ENCODE measurements around the gene ST3GAL3. TPM values are rescaled to one million over a fixed set of nuclear protein-coding genes. Genes with fewer than 3 reads are reported as not detected.

Gene ST3GAL3
- total RNA-seq, 3 donors from 2014 or later = 14.0 to 23.0 (median 19.7) TPM

GRCh38 chr1:43803646-43804045 is 96.3 kb downstream of the ST3GAL3 start:
- intact Hi-C loops (cut with DNase I; ENCODE audit: low total_unique reads) = no loop called here
- no peak overlapping the region for H3K4me3 ChIP-seq
- H3K36me3 ChIP-seq = no peaks in the 10 kb centered on the region
- no peak overlapping the region for H3K27ac ChIP-seq
- no peaks in the 10 kb centered on the region for H3K4me1 ChIP-seq
- no peak for TF ChIP-seq POLR2AphosphoS5 (IDR thresholded peaks at IDR 0.05)
- TF ChIP-seq POLR2A (IDR thresholded peaks at IDR 0.05) = no peak
- TF ChIP-seq CTCF (IDR thresholded peaks at IDR 0.05) = no peak
- no peaks in the 10 kb centered on the region for H3K27me3 ChIP-seq
- peaks cover 0 to under 1% of the 10 kb centered on the region in 2 donors for H3K9me3 ChIP-seq
- no peak for DNase-seq (ENCODE audit: low spot score in 2 of 2)

- no peaks in the 10 kb centered on the region for H3K36me3 ChIP-seq
- no peak for DNase-seq (ENCODE audit: low spot score in 2 of 2)
- peaks cover 0 to 5% of the 10 kb centered on the region in 2 donors for H3K9me3 ChIP-seq
- no peaks in the 10 kb centered on the region for H3K4me1 ChIP-seq
- TF ChIP-seq POLR2AphosphoS5 (IDR thresholded peaks at IDR 0.05) = no peak
- TF ChIP-seq POLR2A (IDR thresholded peaks at IDR 0.05) = no peak
- no peak for TF ChIP-seq CTCF (IDR thresholded peaks at IDR 0.05)
- no peaks in the 10 kb centered on the region for H3K27me3 ChIP-seq
- intact Hi-C loops (cut with DNase I; ENCODE audit: low total_unique reads) = no loop called here
- H3K4me3 ChIP-seq = no peak overlapping the region
- H3K27ac ChIP-seq = no peak overlapping the region
Measured at GRCh38 chr1:43804569-43804968, 97.2 kb downstream of the ST3GAL3 start.

GRCh38 chr1:43805340-43805739 is 98.0 kb downstream of the ST3GAL3 start:
- no peak for DNase-seq (ENCODE audit: low spot score in 2 of 2)
- Histone ChIP-seq H3K36me3 (no peaks in the 10 kb centered on the region), H3K9me3 (peaks cover 0 to 5% of the 10 kb centered on the region in 2 donors), H3K27ac (no peak overlapping the region), H3K4me1 (no peaks in the 10 kb centered on the region), H3K4me3 (no peak overlapping the region), H3K27me3 (no peaks in the 10 kb centered on the region)
- intact Hi-C loops (cut with DNase I; ENCODE audit: low total_unique reads) = no loop called here
- TF ChIP-seq POLR2AphosphoS5 (IDR thresholded peaks at IDR 0.05) (no peak), POLR2A (IDR thresholded peaks at IDR 0.05) (no peak), CTCF (IDR thresholded peaks at IDR 0.05) (no peak)

- TF ChIP-seq POLR2A (IDR thresholded peaks at IDR 0.05) (no peak), CTCF (IDR thresholded peaks at IDR 0.05) (no peak), POLR2AphosphoS5 (IDR thresholded peaks at IDR 0.05) (no peak)
- no peaks in the 10 kb centered on the region for H3K27me3 ChIP-seq
- H3K9me3 ChIP-seq = peaks cover 0 to 5% of the 10 kb centered on the region in 2 donors
- no peak for DNase-seq (ENCODE audit: low spot score in 2 of 2)
- no peak overlapping the region for H3K27ac ChIP-seq
- H3K4me1 ChIP-seq = no peaks in the 10 kb centered on the region
- intact Hi-C loops (cut with DNase I; ENCODE audit: low total_unique reads) = no loop called here
- no peaks in the 10 kb centered on the region for H3K36me3 ChIP-seq
- H3K4me3 ChIP-seq = no peak overlapping the region
Measured at GRCh38 chr1:43806183-43806582, 98.8 kb downstream of the ST3GAL3 start.

GRCh38 chr1:43809097-43809673 is 101.8 kb downstream of the ST3GAL3 start:
- TF ChIP-seq POLR2A (IDR thresholded peaks at IDR 0.05) (no peak), POLR2AphosphoS5 (IDR thresholded peaks at IDR 0.05) (no peak), CTCF (IDR thresholded peaks at IDR 0.05) (no peak)
- Histone ChIP-seq H3K4me1 (no peaks in the 10 kb centered on the region), H3K36me3 (no peaks in the 10 kb centered on the region), H3K27ac (no peak overlapping the region), H3K27me3 (no peaks in the 10 kb centered on the region), H3K4me3 (no peak overlapping the region), H3K9me3 (peaks cover 0 to 5% of the 10 kb centered on the region in 2 donors)
- intact Hi-C loops (cut with DNase I; ENCODE audit: low total_unique reads) = no loop called here
- DNase-seq (ENCODE audit: low spot score in 2 of 2) = no peak

Measured in breast epithelium (tissue), 4 donors.